ENCODE data around the gene KANSL1. TPM values are rescaled to one million over a fixed set of nuclear protein-coding genes. Genes with fewer than 3 reads are reported as not detected.

The KANSL1 gene
- total and polyA plus RNA-seq, 9 of the 15 experiments (the other 6 are each of a cell fraction or from before 2014, with no cell fraction given), result 3.6 to 55.4 (median 31.8) TPM

- no peak for TF ChIP-seq AFF1 (IDR thresholded peaks at IDR 0.05; ENCODE audit: low read depth in 1 of 2, partially characterized antibody in 2 of 2)
- no peak for TF ChIP-seq RAD21 (CRISPR knock-in tag; conservative IDR thresholded peaks at IDR 0.05 in 1 of 2, IDR thresholded peaks at IDR 0.05 in 1 of 2)
- no peak for TF ChIP-seq RBM22 (IDR thresholded peaks at IDR 0.05; ENCODE audit: low read depth, low read length, poor library complexity, severe bottlenecking)
- no peak for TF ChIP-seq HNRNPLL (IDR thresholded peaks at IDR 0.05; ENCODE audit: low read depth, low read length, poor library complexity, severe bottlenecking)
- no peak for TF ChIP-seq ZNF436 (CRISPR knock-in tag; IDR thresholded peaks at IDR 0.05)
- no peak for TF ChIP-seq RB1 (IDR thresholded peaks at IDR 0.05; ENCODE audit: low read depth)
- no peak for TF ChIP-seq IFI16 (CRISPR knock-in tag; IDR thresholded peaks at IDR 0.05)
- TF ChIP-seq BHLHE40 (IDR thresholded peaks at IDR 0.05; ENCODE audit: low read length), result no peak
- no peak for TF ChIP-seq TAF7 (tag; IDR thresholded peaks at IDR 0.05)
- no peak for TF ChIP-seq YBX1 (IDR thresholded peaks at IDR 0.05)
- TF ChIP-seq HDAC8 (tag; IDR thresholded peaks at IDR 0.05), result no peak
- no peak for TF ChIP-seq ZNF3 (CRISPR knock-in tag; IDR thresholded peaks at IDR 0.05)
- no peak for TF ChIP-seq MCM3 (IDR thresholded peaks at IDR 0.05)
- no peak for TF ChIP-seq NR1H2 (CRISPR knock-in tag; IDR thresholded peaks at IDR 0.05)
- TF ChIP-seq NBN (IDR thresholded peaks at IDR 0.05; ENCODE audit: low read depth), result no peak
- no peak for TF ChIP-seq ETV6 (IDR thresholded peaks at IDR 0.05; ENCODE audit: borderline replicate concordance in 1 of 2, low read depth in 2 of 2, low read length in 1 of 2)
- no peak for TF ChIP-seq ETV6 (CRISPR knock-in tag; IDR thresholded peaks at IDR 0.05; ENCODE audit: borderline replicate concordance)
- TF ChIP-seq POLR2AphosphoS5 (IDR thresholded peaks at IDR 0.05; ENCODE audit: control insufficient read depth, insufficient read depth, low read depth, low read length), result no peak
- TF ChIP-seq DEAF1 (CRISPR knock-in tag; IDR thresholded peaks at IDR 0.05), result 0 out of 2 replicates have a peak, but pooled peaks have one; percentile 26
- TF ChIP-seq BRCA1 (IDR thresholded peaks at IDR 0.05), result no peak
- TF ChIP-seq BRCA1 (CRISPR knock-in tag; IDR thresholded peaks at IDR 0.05), result no peak
- TF ChIP-seq RNF219 (CRISPR knock-in tag; IDR thresholded peaks at IDR 0.05), result no peak
- no peak for TF ChIP-seq NRF1 (conservative IDR thresholded peaks at IDR 0.05 in 1 of 2, IDR thresholded peaks at IDR 0.05 in 1 of 2)
These were observed 92.6 kb downstream of the KANSL1 start (continued) for GRCh38 chr17:46100590-46100989.

All from K562 (cell line).